LHCN-M2 (cell line): ENCODE measurements around the gene KRT36. TPM values are rescaled to one million over a fixed set of nuclear protein-coding genes. Genes with fewer than 3 reads are reported as not detected.

Experiments
- DNase-seq: peaks from one replicate; pipeline ENCODE4 v3.0.0-alpha.2; 2012; ENCODE audit warnings: low read depth
- total RNA-seq: library from RNA; depleted of rRNA; stranded (reverse); fragments of >200 nt; gene quantifications from 2 replicates; pipeline ENCODE4 v1.2.3, GENCODE V29; 2014; rRNA removed

The KRT36 gene
- total RNA-seq, 1 experiment from 2014 or later, result not detected

- peak; percentile 20 for DNase-seq
These were observed 47.0 kb downstream of the KRT36 start for GRCh38 chr17:41442739-41443138.

- no peak for DNase-seq
These were observed 49.1 kb downstream of the KRT36 start, which contains the start of gene KRT38 for GRCh38 chr17:41440531-41441033. Gene KRT38, minus strand, starts transcription at chr17:41440983. Its CDS starts 62 bp downstream, at chr17:41440921.

GRCh38 chr17:41439375-41439774, 50.3 kb downstream of the KRT36 start:
- no peak for DNase-seq

GRCh38 chr17:41437769-41438168, 51.9 kb downstream of the KRT36 start:
- no peak for DNase-seq

GRCh38 chr17:41437254-41437653, 52.5 kb downstream of the KRT36 start:
- no peak for DNase-seq

Other genes with a start within 250 kb of the KRT36 start
- gene KRTAP9-4, start 240.2 kb downstream of the KRT36 start, total RNA-seq, result not detected in 2 replicates
- gene KRTAP9-9, start 234.5 kb downstream of the KRT36 start, total RNA-seq, result not detected in 2 replicates
- gene KRTAP9-6, start 224.5 kb downstream of the KRT36 start, total RNA-seq, result not detected in 2 replicates
- gene KRTAP9-7, start 214.2 kb downstream of the KRT36 start, total RNA-seq, result not detected in 2 replicates
- gene KRTAP29-1, start 187.1 kb downstream of the KRT36 start, total RNA-seq, result not detected in 2 replicates
- gene KRTAP16-1, start 180.6 kb downstream of the KRT36 start, total RNA-seq, result not detected in 2 replicates
- not detected in 2 replicates for gene KRTAP17-1, start 174.2 kb downstream of the KRT36 start, total RNA-seq
- not detected in 2 replicates for gene KRT33A, start 139.1 kb downstream of the KRT36 start, total RNA-seq
- not detected in 2 replicates for gene KRT33B, start 120.1 kb downstream of the KRT36 start, total RNA-seq
- gene KRT34, start 107.6 kb downstream of the KRT36 start, total RNA-seq, result 0.29 and 1.0 TPM in 2 replicates
- not detected in 2 replicates for gene KRT31, start 92.3 kb downstream of the KRT36 start, total RNA-seq
- not detected in 2 replicates for gene KRT37, start 65.3 kb downstream of the KRT36 start, total RNA-seq
- gene KRT38, start 48.9 kb downstream of the KRT36 start, total RNA-seq, result not detected in 2 replicates
- not detected in 2 replicates for gene KRT32, start 22.5 kb downstream of the KRT36 start, total RNA-seq
- not detected in 2 replicates for gene KRT35, start 8.8 kb downstream of the KRT36 start, total RNA-seq
- gene KRT13, start 15.7 kb upstream of the KRT36 start, total RNA-seq, result not detected in 2 replicates
- 0.19 and 0.46 TPM in 2 replicates for gene KRT15, start 29.0 kb upstream of the KRT36 start, total RNA-seq
- not detected in 2 replicates for gene KRT19, start 38.4 kb upstream of the KRT36 start, total RNA-seq
- not detected in 2 replicates for gene KRT9, start 82.1 kb upstream of the KRT36 start, total RNA-seq
- gene KRT14, start 97.0 kb upstream of the KRT36 start, total RNA-seq, result not detected in 2 replicates
- gene KRT16, start 122.9 kb upstream of the KRT36 start, total RNA-seq, result not detected in 2 replicates
- gene KRT17, start 134.7 kb upstream of the KRT36 start, total RNA-seq, result 6.9 and 11.0 TPM in 2 replicates
- 56.9 and 63.7 TPM in 2 replicates for gene EIF1, start 199.0 kb upstream of the KRT36 start, total RNA-seq
- not detected in 2 replicates for gene GAST, start 222.4 kb upstream of the KRT36 start, total RNA-seq
- under 0.01 TPM in 1 of 2 replicates, not detected in the other for gene HAP1, start 244.7 kb upstream of the KRT36 start, total RNA-seq